Measurements from ENCODE around the gene CACNA1B. TPM values are rescaled to one million over a fixed set of nuclear protein-coding genes. Genes with fewer than 3 reads are reported as not detected.
A peak's percentile ranks its signal among the peaks of the same experiment; 100 is the strongest.

The CACNA1B gene
- total RNA-seq, 1 experiment from 2014 or later = 7.8 TPM

- no CpG with 5 or more reads among the region's 2 CpGs for WGBS (ENCODE audit: extremely low coverage, insufficient read length, low lambda C conversion rate)
- H3K56ac ChIP-seq (ENCODE audit: insufficient read length, low read depth, low read length) = no peak overlapping the region
- Mint-ChIP-seq H3K4me1 (peaks cover 0 to 7% of the 10 kb centered on the region in 2 experiments; a peak in 2 of 4 replicates), H3K27me3 (ENCODE audit: low read depth) (no peaks in the 10 kb centered on the region; the same call in 1 of the 2 replicates), H3K36me3 (ENCODE audit: insufficient read depth in 1 of 3, low read depth in 3 of 3) (peaks cover 0 to 8% (median 6%) of the 10 kb centered on the region in 3 experiments; a peak in 4 of 7 replicates), H3K9me3 (no peaks in the 10 kb centered on the region; a peak in 2 of 5 replicates), H3K27ac (0 out of 7 replicates have a peak overlapping the region, but pooled peaks of 1 of the 3 experiments have one; percentile 53), H3K4me3 (no peak overlapping the region)
- H4K5ac ChIP-seq (ENCODE audit: insufficient read length, low read depth, low read length) = no peak overlapping the region
- no peak for DNase-seq
- no peak overlapping the region for H3K4ac ChIP-seq (ENCODE audit: low read depth, low read length)
- H3K4me2 ChIP-seq (ENCODE audit: insufficient read depth, insufficient read length, low read length) = no peak overlapping the region
- H3K79me2 ChIP-seq (ENCODE audit: insufficient read depth, low read length) = no peaks in the 10 kb centered on the region
- no peak overlapping the region for H3K27ac ChIP-seq (ENCODE audit: insufficient read length, low read depth, low read length)
- H3K18ac ChIP-seq (ENCODE audit: insufficient read length, low read depth, low read length) = no peak overlapping the region
- H4K8ac ChIP-seq (replicated peaks; ENCODE audit: insufficient read length, low read depth, low read length) = no peak overlapping the region
- no peak overlapping the region for H2BK20ac ChIP-seq (ENCODE audit: low read depth, low read length, poor library complexity, severe bottlenecking)
- no peaks in the 10 kb centered on the region for H3K4me1 ChIP-seq (ENCODE audit: insufficient read depth, low read length)
- TF ChIP-seq CTCF (conservative IDR thresholded peaks at IDR 0.05) = no peak
- no peak overlapping the region for H4K91ac ChIP-seq (ENCODE audit: insufficient read length, low read depth, low read length)
- H3K79me1 ChIP-seq (ENCODE audit: insufficient read depth, low read depth, low read length, poor library complexity, severe bottlenecking) = no peaks in the 10 kb centered on the region
- no peak overlapping the region for H3K23ac ChIP-seq (ENCODE audit: insufficient read length, low read depth, low read length)
- H3K23me2 ChIP-seq (ENCODE audit: insufficient read length, low read depth, low read length, poor library complexity, severe bottlenecking) = no peaks in the 10 kb centered on the region
- H2BK5ac ChIP-seq (ENCODE audit: insufficient read length, low read length) = no peak overlapping the region
- H2BK12ac ChIP-seq (ENCODE audit: insufficient read length, low read depth, low read length) = no peak overlapping the region
- H2BK120ac ChIP-seq (ENCODE audit: low read depth, low read length, poor library complexity, severe bottlenecking) = no peak overlapping the region
- no peak overlapping the region for H2BK15ac ChIP-seq (ENCODE audit: low read depth, low read length)
- H3T11ph ChIP-seq (ENCODE audit: low read length) = no peak overlapping the region
- H4K20me1 ChIP-seq (ENCODE audit: control insufficient read depth, insufficient read depth, insufficient read length) = no peaks in the 10 kb centered on the region
- H2AK5ac ChIP-seq (ENCODE audit: insufficient read length, low read length) = no peak overlapping the region
- H3K27me3 ChIP-seq (ENCODE audit: insufficient read depth, low read length) = no peaks in the 10 kb centered on the region
- H3K9me3 ChIP-seq (ENCODE audit: control insufficient read depth, low read depth, low read length) = no peaks in the 10 kb centered on the region
- no peak overlapping the region for H3K14ac ChIP-seq (ENCODE audit: insufficient read depth, low read length)
- no peak overlapping the region for H3K9ac ChIP-seq (ENCODE audit: extremely low read depth, insufficient read length, low read length)
- no peak overlapping the region for H2AFZ ChIP-seq (ENCODE audit: low read length)
These were observed 135.7 kb downstream of the CACNA1B start for GRCh38 chr9:138013273-138013672.
